IgD-negative memory B cell (primary cell): ENCODE results near the gene SMIM32. TPM values are rescaled to one million over a fixed set of nuclear protein-coding genes. Genes with fewer than 3 reads are reported as not detected.

Experiments
- H3K27ac Mint-ChIP-seq, 3 donors: one replicate each; pipeline ENCODE4 v1.8.0; 2020 to 2022; ENCODE audit warnings: mild to moderate bottlenecking in 3 of 3, mixed read lengths in 3 of 3, moderate library complexity in 1 of 3
- H3K27me3 Mint-ChIP-seq: one replicate; pipeline ENCODE4 v1.8.0; 2021; ENCODE audit warnings: mixed read lengths
- H3K36me3 Mint-ChIP-seq: one replicate; pipeline ENCODE4 v1.8.0; 2020; ENCODE audit warnings: mild to moderate bottlenecking, mixed read lengths
- H3K4me1 Mint-ChIP-seq, 3 donors: one replicate each; pipeline ENCODE4 v1.8.0; 2020 to 2022; ENCODE audit warnings: mixed read lengths in 3 of 3, mild to moderate bottlenecking in 1 of 3
- H3K4me3 Mint-ChIP-seq, 4 donors: one replicate each; pipeline ENCODE4 v1.8.0; 2020 to 2022; ENCODE audit warnings: mild to moderate bottlenecking in 4 of 4, mixed read lengths in 4 of 4, moderate library complexity in 3 of 4
- H3K9me3 Mint-ChIP-seq, 3 donors: one replicate each; pipeline ENCODE4 v1.8.0; 2020 to 2021; ENCODE audit warnings: mixed read lengths in 3 of 3, mild to moderate bottlenecking in 1 of 3
- polyA plus RNA-seq: library from polyadenylated mRNA; unstranded; fragments of 300-500 nt; fragmentation: Illumina TruSeq; gene quantifications from one replicate; pipeline ENCODE4 v1.2.3, GENCODE V29; 2021

The SMIM32 gene
- polyA plus RNA-seq: not detected

DNA sequence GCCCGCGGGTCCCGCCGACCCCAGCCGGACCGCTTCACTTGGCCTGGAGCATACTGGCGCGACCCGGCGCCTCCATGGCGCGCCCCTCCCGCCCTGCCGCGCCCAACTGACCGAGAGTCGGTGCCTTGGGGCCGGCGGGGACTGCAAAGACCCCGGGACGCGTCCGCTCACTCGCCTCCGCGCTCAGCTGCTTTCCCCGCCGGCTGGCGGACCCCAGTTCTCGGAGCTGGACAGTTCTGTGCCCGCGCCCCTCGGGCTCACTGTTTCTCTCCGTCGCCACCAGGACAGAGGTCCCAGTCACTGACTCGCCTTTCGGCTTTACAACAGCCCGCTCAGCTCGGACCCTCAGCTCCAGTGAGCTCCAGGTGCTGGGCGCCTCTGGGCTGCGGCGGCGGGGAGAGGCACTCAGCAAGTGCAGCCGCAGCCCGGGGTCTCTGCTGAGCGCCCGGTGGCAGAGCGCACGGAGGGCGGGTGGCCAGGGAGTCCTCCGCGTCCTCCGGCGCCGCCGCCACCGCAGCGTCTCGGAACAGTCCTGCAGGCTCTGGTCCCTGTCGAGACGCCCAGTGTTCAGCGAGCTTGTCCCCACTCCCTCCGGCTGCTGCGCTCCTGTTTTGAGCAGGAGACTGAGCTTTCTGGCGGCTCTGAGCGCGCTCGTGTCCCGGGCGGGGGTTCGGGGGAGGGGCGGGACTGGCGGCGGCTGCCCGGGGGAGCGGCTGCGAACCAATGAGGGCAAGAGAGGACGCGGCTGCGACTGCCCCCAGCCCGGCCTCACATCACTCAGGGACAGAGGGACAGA lies at the start of gene SMIM32:
SMIM32 (minus strand) TSS at position 637 of the 796 bp plus-strand sequence. CDS start 638 bp downstream, outside the sequence.
- Mint-ChIP-seq H3K27me3 (peaks cover 33% of the 10 kb centered on the region), H3K27ac (no peak within 1 kb of the TSS), H3K36me3 (peaks cover 5% of the 10 kb centered on the region), H3K4me3 (peak within 1 kb of the TSS in 1 of 4 donors; percentile 38), H3K4me1 (peaks cover 3 to 5% (median 3%) of the 10 kb centered on the region in 3 donors), H3K9me3 (no peaks in the 10 kb centered on the region)

DNA sequence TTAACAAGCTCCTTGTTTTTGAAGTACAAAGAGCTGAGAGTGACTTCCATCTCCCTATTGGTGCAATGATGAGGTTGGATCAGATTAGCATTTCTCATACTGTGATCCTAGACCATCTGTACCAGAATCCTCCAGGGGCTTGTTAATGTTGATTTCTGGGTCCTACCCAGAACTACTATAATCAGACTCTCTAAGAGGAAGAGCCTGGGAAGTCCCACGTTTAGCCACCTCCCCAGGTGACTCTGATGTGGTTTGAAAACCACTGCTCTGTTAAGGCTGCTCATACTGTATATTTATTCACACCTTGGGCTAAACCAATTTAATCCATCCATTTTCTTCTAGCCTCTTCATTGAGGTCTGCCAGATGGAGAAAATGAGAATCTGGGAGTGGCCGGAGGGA lies 49.6 kb upstream of the SMIM32 start:
- Mint-ChIP-seq H3K27me3 (no peaks in the 10 kb centered on the region), H3K36me3 (no peaks in the 10 kb centered on the region), H3K9me3 (no peaks in the 10 kb centered on the region), H3K4me3 (no peak overlapping the region), H3K4me1 (peaks cover 0 to 2% (median 0%) of the 10 kb centered on the region in 3 donors), H3K27ac (no peak overlapping the region)

DNA sequence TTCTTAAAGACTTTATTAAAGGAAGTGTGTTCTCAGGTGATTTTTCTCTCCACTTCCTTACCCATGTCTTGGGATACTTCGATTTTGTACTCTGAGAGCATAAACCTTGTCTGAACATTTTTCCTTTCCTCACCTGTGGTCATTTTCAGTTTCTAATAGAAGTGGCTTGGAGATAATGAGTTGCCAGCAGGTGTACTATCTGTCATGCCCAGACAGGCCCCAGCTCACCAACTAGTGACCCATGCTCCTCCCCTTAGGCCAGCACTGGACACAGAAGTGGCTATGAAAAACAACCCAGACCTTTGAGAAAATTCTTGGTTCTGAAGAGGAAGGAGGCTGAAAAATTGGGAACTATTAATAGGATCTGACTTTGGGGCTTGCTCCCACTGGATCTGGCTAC lies 49.2 kb upstream of the SMIM32 start:
- Mint-ChIP-seq H3K36me3 (no peaks in the 10 kb centered on the region), H3K27ac (no peak overlapping the region), H3K4me1 (peaks cover 0 to 2% (median 0%) of the 10 kb centered on the region in 3 donors), H3K9me3 (no peaks in the 10 kb centered on the region), H3K4me3 (no peak overlapping the region), H3K27me3 (no peaks in the 10 kb centered on the region)

DNA sequence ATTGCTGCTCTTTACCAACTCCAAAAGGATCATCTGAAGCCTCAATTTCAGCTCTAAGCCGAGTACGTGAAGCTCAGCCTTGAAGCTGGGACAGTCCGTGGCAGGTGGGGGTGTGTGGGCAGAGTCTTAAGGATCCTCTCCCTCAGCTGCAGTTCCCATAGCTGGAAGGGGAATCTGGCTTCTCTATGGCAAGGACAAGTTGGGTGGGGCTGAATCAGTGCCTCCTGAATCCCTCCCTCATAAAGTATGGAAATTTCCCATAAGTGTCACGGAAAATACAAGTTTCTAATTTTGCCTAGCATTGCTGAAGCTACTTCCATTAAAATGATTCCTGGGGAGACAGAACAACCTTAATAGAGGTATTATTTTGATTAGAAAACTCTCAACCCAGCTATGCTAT lies 47.9 kb upstream of the SMIM32 start:
- Mint-ChIP-seq H3K4me3 (no peak overlapping the region), H3K27ac (no peak overlapping the region), H3K9me3 (no peaks in the 10 kb centered on the region), H3K4me1 (peaks cover 0 to 2% (median 0%) of the 10 kb centered on the region in 3 donors), H3K36me3 (no peaks in the 10 kb centered on the region), H3K27me3 (no peaks in the 10 kb centered on the region)

DNA sequence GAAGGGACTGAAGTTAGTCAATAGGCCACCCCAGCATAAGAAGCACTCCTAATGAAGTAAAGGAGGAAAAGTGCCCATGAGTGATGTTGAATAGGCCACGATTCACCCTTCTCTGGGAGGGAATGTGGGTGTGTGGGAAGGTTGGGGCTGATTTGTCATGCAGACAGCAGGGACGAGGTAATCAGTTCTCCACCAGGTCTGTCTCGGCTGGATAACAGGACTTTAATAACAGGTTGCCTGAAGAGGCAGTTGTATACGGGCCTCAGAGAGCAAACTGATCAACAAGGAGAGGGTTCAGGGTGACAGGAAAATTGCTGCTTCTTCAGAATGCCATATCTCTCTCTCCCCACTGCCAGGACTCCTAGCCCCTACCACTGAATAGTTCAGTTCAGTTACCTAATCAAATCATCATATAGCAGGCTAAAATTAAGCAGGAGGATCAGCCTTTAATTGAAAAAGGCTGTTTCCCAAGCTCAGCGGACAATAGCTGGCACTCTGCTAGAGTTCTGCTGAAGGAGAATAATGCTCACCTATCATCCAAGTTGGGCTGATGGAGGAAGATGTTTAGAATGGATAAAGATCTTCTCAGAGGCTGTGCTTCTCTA lies 43.6 kb upstream of the SMIM32 start:
- no peak overlapping the region for H3K4me3 Mint-ChIP-seq
- H3K4me1 Mint-ChIP-seq: no peaks in the 10 kb centered on the region
- H3K27me3 Mint-ChIP-seq: no peaks in the 10 kb centered on the region
- H3K27ac Mint-ChIP-seq: no peak overlapping the region
- no peaks in the 10 kb centered on the region for H3K36me3 Mint-ChIP-seq
- no peaks in the 10 kb centered on the region for H3K9me3 Mint-ChIP-seq

DNA sequence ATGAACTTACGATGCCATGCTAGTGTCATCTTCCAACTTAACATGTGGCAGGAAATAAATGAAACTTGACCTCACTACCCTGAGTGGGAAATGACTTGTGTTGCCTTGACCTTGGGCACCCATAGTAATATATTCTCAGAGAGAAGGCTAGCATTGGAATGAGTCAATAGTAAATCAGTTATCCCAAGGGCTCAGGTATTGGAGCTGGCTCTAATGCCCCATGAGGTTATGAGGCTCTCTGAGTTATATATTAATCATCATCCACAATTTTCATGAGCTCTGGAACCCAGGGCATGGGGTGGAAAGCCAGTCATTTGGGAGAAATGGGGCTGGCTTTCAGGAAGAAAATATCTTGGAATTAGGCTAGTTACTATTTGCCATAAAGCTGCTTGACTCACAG lies 42.4 kb upstream of the SMIM32 start:
- H3K36me3 Mint-ChIP-seq: no peaks in the 10 kb centered on the region

DNA sequence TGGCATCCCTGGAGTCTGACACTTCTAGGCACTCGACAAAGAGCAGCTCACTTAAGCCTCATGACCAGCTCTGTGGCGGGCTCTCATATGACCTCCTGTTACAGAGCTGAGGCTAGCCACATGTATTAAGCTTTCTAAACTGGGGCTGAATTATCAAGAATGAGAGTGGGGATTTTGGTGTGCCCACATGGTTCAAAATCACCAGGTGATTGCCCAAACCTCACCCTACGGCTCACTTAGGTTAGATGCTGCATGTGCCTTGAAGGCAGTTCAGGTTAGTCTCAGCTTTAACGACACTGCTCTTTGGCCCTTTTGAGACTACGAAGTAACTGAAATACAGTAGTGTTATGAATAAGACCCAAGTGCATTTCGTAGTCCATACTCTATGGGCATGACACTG lies 39.4 kb upstream of the SMIM32 start:
- Mint-ChIP-seq H3K36me3 (peaks cover 1% of the 10 kb centered on the region), H3K27me3 (no peaks in the 10 kb centered on the region), H3K4me1 (no peaks in the 10 kb centered on the region), H3K9me3 (peaks cover 0 to 2% (median 0%) of the 10 kb centered on the region in 3 donors), H3K4me3 (no peak overlapping the region), H3K27ac (no peak overlapping the region)

More for the DNA sequence above, 42.4 kb upstream of the SMIM32 start:
- no peaks in the 10 kb centered on the region for H3K9me3 Mint-ChIP-seq
- H3K27ac Mint-ChIP-seq: no peak overlapping the region
- no peaks in the 10 kb centered on the region for H3K4me1 Mint-ChIP-seq
- no peak overlapping the region for H3K4me3 Mint-ChIP-seq
- no peaks in the 10 kb centered on the region for H3K27me3 Mint-ChIP-seq

DNA sequence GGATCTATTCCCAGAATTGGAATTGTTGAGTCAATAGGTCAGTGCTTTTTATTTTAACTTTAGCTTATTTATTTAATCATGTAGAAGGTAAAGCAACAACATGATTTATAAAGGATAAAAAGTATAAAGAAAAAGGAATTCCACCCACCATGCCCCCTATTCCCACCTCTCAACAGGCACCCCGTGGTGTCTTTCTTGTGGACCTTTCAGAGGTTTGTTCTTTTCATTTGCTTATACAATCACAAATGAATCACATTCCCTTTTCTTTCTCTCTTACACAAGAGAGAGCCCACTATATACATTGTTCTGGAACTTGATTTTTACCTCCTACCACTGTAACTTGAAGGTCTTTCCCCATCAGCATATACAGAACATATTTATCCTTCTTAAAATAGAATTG lies 37.2 kb upstream of the SMIM32 start:
- H3K36me3 Mint-ChIP-seq: peaks cover 1% of the 10 kb centered on the region
- H3K4me3 Mint-ChIP-seq: no peak overlapping the region
- H3K4me1 Mint-ChIP-seq: no peaks in the 10 kb centered on the region
- H3K9me3 Mint-ChIP-seq: peaks cover 0 to 2% (median 0%) of the 10 kb centered on the region in 3 donors
- no peak overlapping the region for H3K27ac Mint-ChIP-seq
- no peaks in the 10 kb centered on the region for H3K27me3 Mint-ChIP-seq

DNA sequence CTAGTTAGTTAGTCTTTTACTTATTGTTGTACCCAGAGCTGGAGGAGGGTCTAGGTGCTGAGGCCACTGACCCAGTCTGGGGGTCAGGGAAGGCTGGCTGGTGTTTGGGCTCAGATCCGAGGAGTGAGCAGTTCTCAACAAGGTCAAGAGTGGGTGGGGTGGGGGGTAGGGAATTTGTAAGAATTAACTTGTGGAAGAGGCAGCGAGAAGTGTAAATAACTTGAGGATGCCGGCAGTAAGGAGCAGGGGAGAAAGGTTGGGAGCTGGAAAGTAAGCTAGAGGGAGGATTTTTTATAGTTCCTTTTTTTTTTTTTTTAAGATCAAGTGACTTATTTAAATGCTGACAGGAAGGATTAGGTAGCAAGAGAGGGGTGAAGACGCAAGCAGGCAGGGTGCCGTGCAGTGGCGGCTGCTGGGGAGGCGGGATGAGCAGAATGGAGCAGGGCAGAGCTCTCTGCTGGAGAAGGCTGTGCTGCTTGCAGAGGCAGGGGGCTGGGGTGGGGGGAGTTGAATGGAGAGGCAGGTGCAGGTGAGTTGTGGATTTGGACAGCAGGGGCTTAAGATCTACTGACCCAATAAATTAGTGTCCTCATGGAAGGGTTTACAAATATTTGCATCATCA lies 35.3 kb upstream of the SMIM32 start:
- H3K27me3 Mint-ChIP-seq: no peaks in the 10 kb centered on the region
- H3K36me3 Mint-ChIP-seq: peaks cover 1% of the 10 kb centered on the region
- H3K9me3 Mint-ChIP-seq: peaks cover 0 to 2% (median 0%) of the 10 kb centered on the region in 3 donors
- H3K4me1 Mint-ChIP-seq: no peaks in the 10 kb centered on the region
- no peak overlapping the region for H3K4me3 Mint-ChIP-seq
- H3K27ac Mint-ChIP-seq: no peak overlapping the region

DNA sequence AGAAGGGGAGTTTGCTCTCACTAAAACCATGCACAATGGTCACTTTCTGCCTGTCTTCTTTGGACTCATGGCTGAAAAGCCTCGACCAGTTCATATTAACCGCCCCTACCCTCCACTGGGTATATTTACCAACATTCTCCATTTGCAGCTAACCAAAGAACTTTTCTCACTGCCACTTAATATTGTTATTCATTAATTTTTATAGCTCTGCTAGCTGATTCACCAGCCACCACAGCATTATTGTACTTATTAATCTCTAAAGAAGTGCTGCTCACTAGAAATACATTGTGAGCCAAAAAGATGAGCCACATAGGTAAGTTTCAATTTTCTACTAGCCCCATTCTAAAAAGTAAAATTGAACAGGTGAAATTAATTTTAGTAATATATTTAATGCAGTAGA lies 33.4 kb upstream of the SMIM32 start:
- peaks cover 1% of the 10 kb centered on the region for H3K36me3 Mint-ChIP-seq
- no peak overlapping the region for H3K4me3 Mint-ChIP-seq
- H3K4me1 Mint-ChIP-seq: no peaks in the 10 kb centered on the region

DNA sequence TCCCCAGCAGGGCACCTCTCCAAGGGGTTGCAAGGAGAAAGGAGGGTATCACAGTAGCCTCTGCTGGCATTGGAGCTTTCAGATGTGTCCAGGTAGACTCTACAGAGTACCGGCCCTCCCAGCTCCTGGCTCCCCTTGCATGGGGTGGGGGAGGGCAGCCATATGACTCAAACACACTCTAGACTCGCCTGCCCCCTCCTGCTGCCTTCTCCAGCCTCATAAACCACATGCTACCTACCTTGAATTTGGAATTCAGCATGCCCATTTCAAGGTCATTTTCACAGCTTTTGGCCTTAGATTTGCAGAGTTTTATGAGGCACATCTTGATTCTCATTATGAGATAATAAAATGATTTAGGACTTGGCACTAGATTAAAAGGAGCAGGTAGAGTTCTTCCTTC lies 32.8 kb upstream of the SMIM32 start:
- Mint-ChIP-seq H3K9me3 (peaks cover 2 to 9% (median 8%) of the 10 kb centered on the region in 3 donors), H3K4me3 (no peak overlapping the region), H3K27me3 (no peaks in the 10 kb centered on the region), H3K4me1 (no peaks in the 10 kb centered on the region), H3K27ac (no peak overlapping the region), H3K36me3 (peaks cover 1% of the 10 kb centered on the region)

More for the DNA sequence above, 33.4 kb upstream of the SMIM32 start:
- Mint-ChIP-seq H3K9me3 (peaks cover under 1 to 5% (median 4%) of the 10 kb centered on the region in 3 donors), H3K27ac (no peak overlapping the region), H3K27me3 (no peaks in the 10 kb centered on the region)

DNA sequence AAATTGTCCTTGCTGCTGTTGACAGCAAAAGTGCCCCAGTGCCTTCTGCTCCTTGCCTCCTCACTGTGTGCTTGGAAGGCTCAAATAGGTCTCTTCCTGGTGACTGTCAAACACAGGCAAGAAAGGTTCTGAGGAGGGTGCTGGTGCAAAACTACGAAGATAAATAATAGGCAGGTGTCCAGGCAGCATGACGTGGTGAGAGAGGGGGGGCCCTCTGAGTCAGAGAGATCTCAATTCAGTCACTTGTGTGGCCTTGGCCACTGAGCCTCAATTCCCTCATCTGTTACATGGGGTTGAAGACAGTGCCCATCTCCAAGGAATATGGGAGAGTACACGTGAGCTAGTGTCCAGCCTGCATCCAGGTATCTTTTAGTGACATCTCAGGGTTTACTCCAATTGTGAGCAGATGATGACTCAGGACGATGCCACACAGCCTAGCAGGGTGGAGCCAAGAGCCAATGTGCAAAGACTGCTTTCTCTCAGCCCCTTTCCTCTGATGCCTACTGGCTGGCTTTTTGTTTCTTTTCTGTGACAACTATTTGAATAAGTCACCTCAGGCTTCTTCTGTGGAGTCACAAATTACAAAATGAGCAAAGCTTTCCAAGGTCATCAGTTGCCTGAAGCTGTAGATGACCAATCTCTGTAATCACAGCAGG lies 29.7 kb upstream of the SMIM32 start:
- Mint-ChIP-seq H3K9me3 (peaks cover 3 to 12% (median 8%) of the 10 kb centered on the region in 3 donors), H3K4me3 (no peak overlapping the region), H3K4me1 (no peaks in the 10 kb centered on the region), H3K36me3 (no peaks in the 10 kb centered on the region), H3K27me3 (no peaks in the 10 kb centered on the region), H3K27ac (no peak overlapping the region)

DNA sequence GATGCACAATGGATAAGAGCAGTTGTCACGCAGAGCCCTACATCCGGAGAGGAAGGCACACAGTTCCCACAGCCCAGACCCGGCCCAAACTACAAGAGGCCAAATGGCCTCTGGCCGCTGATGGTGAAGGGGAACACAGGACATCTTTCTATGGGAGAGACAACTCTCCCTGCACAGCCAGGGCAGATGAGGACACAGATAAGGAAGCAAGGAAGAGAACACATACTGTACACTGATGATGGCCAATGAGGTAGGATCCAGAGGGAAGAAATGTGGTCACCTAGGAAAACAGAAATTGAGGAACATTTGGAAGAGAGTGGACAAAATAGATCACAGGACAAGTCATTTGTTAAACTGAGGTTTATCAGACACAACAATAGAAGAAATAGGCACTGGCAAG lies 28.4 kb upstream of the SMIM32 start:
- peaks cover 3 to 12% (median 8%) of the 10 kb centered on the region in 3 donors for H3K9me3 Mint-ChIP-seq
- H3K27ac Mint-ChIP-seq: no peak overlapping the region

DNA sequence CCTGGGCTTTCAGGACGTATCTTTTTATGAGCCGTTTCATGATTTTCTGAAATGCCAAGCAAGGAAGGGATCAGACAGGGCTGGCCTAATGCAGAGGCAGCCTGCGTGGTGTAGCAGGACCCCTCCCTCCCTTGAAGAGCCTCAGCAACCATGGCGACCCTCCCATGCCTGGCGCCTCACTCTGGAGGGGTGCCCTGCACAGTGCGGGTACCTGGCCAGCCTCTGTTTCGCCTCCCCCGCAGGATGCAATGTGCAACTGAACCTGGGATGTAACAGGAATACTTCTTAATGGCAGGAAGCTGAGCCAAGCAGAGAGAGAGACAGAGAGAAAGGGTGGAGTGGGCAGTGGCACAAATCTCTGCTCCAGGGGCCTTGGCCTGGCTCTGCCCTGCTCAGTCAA lies 23.3 kb upstream of the SMIM32 start:
- Mint-ChIP-seq H3K4me1 (no peaks in the 10 kb centered on the region), H3K9me3 (peaks cover 2 to 6% (median 4%) of the 10 kb centered on the region in 3 donors), H3K27me3 (peaks cover 21% of the 10 kb centered on the region), H3K4me3 (no peak overlapping the region), H3K36me3 (no peaks in the 10 kb centered on the region), H3K27ac (no peak overlapping the region)

More for the DNA sequence above, 28.4 kb upstream of the SMIM32 start:
- Mint-ChIP-seq H3K4me3 (no peak overlapping the region), H3K36me3 (no peaks in the 10 kb centered on the region), H3K4me1 (no peaks in the 10 kb centered on the region), H3K27me3 (peaks cover 4% of the 10 kb centered on the region)

DNA sequence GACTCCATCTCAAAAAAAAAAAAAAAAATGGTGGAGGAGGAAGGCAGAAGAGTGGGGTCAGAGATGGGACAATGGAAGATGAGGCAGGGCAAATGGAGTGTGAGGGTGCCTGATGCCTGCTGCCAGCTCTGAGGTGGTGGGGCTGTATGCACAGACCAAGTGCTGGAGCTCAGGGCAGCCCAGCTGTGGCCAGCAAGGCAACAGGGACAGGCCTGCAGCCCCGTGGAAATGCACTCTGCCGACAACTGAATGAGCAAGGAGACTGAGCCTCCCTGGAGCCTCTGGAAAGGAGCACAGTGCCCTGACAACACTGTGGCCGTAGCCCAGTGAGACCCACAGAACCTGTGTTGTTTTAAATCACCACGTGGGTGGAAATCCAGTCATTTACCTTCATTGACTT lies 22.9 kb upstream of the SMIM32 start:
- H3K27ac Mint-ChIP-seq: no peak overlapping the region
- no peaks in the 10 kb centered on the region for H3K4me1 Mint-ChIP-seq
- no peak overlapping the region for H3K4me3 Mint-ChIP-seq
- H3K9me3 Mint-ChIP-seq: peaks cover 1 to 4% (median 2%) of the 10 kb centered on the region in 3 donors
- H3K27me3 Mint-ChIP-seq: peaks cover 24% of the 10 kb centered on the region
- H3K36me3 Mint-ChIP-seq: no peaks in the 10 kb centered on the region
